K562 (cell line): ENCODE results near the gene ZKSCAN5. TPM values are rescaled to one million over a fixed set of nuclear protein-coding genes. Genes with fewer than 3 reads are reported as not detected.
A peak's percentile ranks its signal among the peaks of the same experiment; 100 is the strongest.

Experiments used
- ARID2 ChIP-seq: fragments of 450-650 bp; IDR thresholded peaks from 2 replicates; pipeline ENCODE4 v1.6.1; 2017; ENCODE audit warnings: antibody characterized with exemption, mild to moderate bottlenecking
- CAMTA2 ChIP-seq: fragments of 250-450 bp; sonication (Bioruptor Pico); conservative IDR thresholded peaks from 2 replicates; pipeline ENCODE4 v1.5.1; 2022
- HOMEZ ChIP-seq: fragments of 250-450 bp; sonication (Bioruptor Pico); IDR thresholded peaks from 2 replicates; pipeline ENCODE4 v1.4.0; 2020; ENCODE audit warnings: mild to moderate bottlenecking, moderate library complexity
- KDM5B ChIP-seq: fragments of 200-600 bp; sonication (generic); IDR thresholded peaks from 2 replicates; pipeline ENCODE4 v1.6.1; 2012; ENCODE audit warnings: low read depth, mild to moderate bottlenecking, moderate library complexity, low read length, control low read depth, inconsistent platforms; ENCODE audit not compliant: insufficient replicate concordance
- NR2C1 ChIP-seq, 2 experiments: fragments of 450-650 bp; IDR thresholded peaks; 2 replicates each; pipeline ENCODE4 v1.6.1; 2017; ENCODE audit warnings: mild to moderate bottlenecking in 2 of 2, antibody characterized with exemption in 1 of 2, inconsistent platforms in 1 of 2, missing compliant biosample characterization in 1 of 2, missing genetic modification characterization in 1 of 2
- PKNOX1 ChIP-seq: fragments of 450-650 bp; IDR thresholded peaks from 2 replicates; pipeline ENCODE4 v1.6.1; 2016
- PURB ChIP-seq: sonication (generic); formaldehyde crosslinking; IDR thresholded peaks from 2 replicates; pipeline ENCODE4 v1.9.0; 2021; ENCODE audit warnings: low read depth, mild to moderate bottlenecking, missing genetic modification reagents
- SPI1 ChIP-seq: IDR thresholded peaks from 2 replicates; pipeline ENCODE4 v1.6.1; 2011; ENCODE audit warnings: low read depth, low read length, control low read depth, borderline replicate concordance
- USF1 ChIP-seq: sonication (generic); formaldehyde crosslinking; IDR thresholded peaks from 2 replicates; pipeline ENCODE4 v1.9.0; 2022; ENCODE audit warnings: mild to moderate bottlenecking, missing genetic modification reagents
- polyA plus RNA-seq, 8 experiments: library from polyadenylated mRNA; depleted of rRNA in 4 of 8; stranded (reverse) in 5 of 8; unstranded in 3 of 8; fragments of >200 nt; fragmentation: Nextera tagmentation in 2 of 8; fragmentation: Illumina TruSeq in 1 of 8; extraction: Ambion mirVana in 2 of 8; extraction: Trizol in 1 of 8; gene quantifications; 2 replicates each; pipeline versions ENCODE4 v1.2.1 to v1.2.3, GENCODE V29; 2011 to 2014; ENCODE audit warnings: inconsistent platforms in 1 of 8, missing spikeins in 1 of 8
- total RNA-seq, 7 experiments: library from RNA; depleted of rRNA in 6 of 7; stranded (reverse); fragments of >200 nt in 6 of 7; fragmentation: Illumina TruSeq in 2 of 7; extraction: Trizol in 2 of 7; gene quantifications; 2 replicates each; pipeline versions ENCODE4 v1.2.1 to v1.2.3, GENCODE V29; 2011 to 2021; ENCODE audit warnings: low replicate concordance in 1 of 7
- TF ChIP-seq, protein P1 (sequence below), 2 experiments: fragments of 450-650 bp in 1 of 2; sonication (generic) in 1 of 2; formaldehyde crosslinking in 1 of 2; IDR thresholded peaks; 2 replicates each; pipeline versions ENCODE4 v1.7.1 to v1.9.0; 2016 to 2022; ENCODE audit warnings: inconsistent platforms in 1 of 2, mild to moderate bottlenecking in 1 of 2, missing genetic modification reagents in 1 of 2
- TF ChIP-seq, protein P2 (sequence below): sonication (generic); formaldehyde crosslinking; IDR thresholded peaks from 2 replicates; pipeline ENCODE4 v1.8.1; 2023; ENCODE audit warnings: mild to moderate bottlenecking, missing genetic modification reagents

Gene ZKSCAN5
- total and polyA plus RNA-seq, 9 of the 15 experiments (the other 6 are each of a cell fraction or from before 2014, with no cell fraction given) = 4.2 to 19.0 (median 15.0) TPM

DNA sequence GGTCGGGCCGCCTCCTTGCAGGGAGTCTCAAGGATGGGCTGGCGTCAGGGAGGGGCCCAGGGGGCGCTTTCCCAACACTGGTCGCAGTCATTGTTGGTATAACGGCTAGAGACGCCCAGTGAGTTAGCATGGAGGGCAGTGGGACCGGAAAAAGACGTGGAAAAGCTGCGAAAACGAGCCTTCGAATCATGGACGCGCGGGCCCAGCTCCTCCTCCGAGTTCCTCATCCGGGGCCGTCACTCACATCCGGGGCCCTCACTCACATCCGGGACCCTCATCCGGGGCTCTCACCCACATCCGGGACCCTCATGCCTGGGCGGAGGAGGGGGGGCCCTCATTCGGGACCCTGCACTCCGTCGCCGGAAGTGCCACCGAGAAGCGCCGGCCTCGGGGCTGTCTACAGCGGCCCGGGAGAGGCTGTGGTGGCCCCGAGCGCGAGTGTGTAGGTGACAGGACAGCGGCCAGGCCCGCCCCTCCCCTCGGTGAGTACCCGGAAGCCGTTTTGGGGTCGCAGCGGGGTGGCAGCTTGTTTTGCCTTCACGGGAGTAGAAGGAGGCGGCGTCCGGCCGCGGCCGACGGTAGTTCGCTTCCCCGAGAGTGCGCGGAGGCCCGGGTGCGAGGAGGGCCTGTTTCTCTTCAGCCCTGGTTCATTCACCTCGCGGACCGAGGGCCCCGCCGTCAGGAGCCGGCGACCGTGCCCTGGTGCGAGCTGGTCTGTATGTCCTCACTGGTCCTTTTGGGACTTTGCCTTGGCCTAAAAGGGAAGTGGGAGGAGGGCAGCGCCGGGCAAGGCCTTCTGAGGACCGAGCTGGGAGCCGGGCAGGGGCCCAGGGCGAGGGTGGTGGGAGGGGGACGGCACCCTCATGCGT lies 54.1 kb downstream of the ZKSCAN5 start, which contains the start of gene ZNF655 (continued):
- TF ChIP-seq, protein P1, sequence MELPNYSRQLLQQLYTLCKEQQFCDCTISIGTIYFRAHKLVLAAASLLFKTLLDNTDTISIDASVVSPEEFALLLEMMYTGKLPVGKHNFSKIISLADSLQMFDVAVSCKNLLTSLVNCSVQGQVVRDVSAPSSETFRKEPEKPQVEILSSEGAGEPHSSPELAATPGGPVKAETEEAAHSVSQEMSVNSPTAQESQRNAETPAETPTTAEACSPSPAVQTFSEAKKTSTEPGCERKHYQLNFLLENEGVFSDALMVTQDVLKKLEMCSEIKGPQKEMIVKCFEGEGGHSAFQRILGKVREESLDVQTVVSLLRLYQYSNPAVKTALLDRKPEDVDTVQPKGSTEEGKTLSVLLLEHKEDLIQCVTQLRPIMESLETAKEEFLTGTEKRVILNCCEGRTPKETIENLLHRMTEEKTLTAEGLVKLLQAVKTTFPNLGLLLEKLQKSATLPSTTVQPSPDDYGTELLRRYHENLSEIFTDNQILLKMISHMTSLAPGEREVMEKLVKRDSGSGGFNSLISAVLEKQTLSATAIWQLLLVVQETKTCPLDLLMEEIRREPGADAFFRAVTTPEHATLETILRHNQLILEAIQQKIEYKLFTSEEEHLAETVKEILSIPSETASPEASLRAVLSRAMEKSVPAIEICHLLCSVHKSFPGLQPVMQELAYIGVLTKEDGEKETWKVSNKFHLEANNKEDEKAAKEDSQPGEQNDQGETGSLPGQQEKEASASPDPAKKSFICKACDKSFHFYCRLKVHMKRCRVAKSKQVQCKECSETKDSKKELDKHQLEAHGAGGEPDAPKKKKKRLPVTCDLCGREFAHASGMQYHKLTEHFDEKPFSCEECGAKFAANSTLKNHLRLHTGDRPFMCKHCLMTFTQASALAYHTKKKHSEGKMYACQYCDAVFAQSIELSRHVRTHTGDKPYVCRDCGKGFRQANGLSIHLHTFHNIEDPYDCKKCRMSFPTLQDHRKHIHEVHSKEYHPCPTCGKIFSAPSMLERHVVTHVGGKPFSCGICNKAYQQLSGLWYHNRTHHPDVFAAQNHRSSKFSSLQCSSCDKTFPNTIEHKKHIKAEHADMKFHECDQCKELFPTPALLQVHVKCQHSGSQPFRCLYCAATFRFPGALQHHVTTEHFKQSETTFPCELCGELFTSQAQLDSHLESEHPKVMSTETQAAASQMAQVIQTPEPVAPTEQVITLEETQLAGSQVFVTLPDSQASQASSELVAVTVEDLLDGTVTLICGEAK (IDR thresholded peaks at IDR 0.05) = peak; percentile 83
- TF ChIP-seq, protein P1 (CRISPR knock-in tag; IDR thresholded peaks at IDR 0.05) = no peak
- TF ChIP-seq PKNOX1 (peak; percentile 97), SPI1 (peak; percentile 98), HOMEZ (CRISPR knock-in tag) (no peak), USF1 (CRISPR knock-in tag) (no peak; the same call in 1 of the 2 replicates), NR2C1 (IDR thresholded peaks at IDR 0.05) (peak; percentile 91), NR2C1 (tag; IDR thresholded peaks at IDR 0.05) (peak; percentile 49), ARID2 (no peak), PURB (CRISPR knock-in tag) (no peak), CAMTA2 (CRISPR knock-in tag) (0 out of 2 replicates have a peak, but pooled peaks have one; percentile 23), KDM5B (peak; percentile 83)
- TF ChIP-seq, protein P2, sequence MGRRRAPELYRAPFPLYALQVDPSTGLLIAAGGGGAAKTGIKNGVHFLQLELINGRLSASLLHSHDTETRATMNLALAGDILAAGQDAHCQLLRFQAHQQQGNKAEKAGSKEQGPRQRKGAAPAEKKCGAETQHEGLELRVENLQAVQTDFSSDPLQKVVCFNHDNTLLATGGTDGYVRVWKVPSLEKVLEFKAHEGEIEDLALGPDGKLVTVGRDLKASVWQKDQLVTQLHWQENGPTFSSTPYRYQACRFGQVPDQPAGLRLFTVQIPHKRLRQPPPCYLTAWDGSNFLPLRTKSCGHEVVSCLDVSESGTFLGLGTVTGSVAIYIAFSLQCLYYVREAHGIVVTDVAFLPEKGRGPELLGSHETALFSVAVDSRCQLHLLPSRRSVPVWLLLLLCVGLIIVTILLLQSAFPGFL (CRISPR knock-in tag) = peak; percentile 85
